ENCODE data around the gene SH2D3A.

GRCh38 chr19:6793411-6793810 lies 26.2 kb upstream of the SH2D3A start:
- TF ChIP-seq TAF1 (IDR thresholded peaks at IDR 0.05; ENCODE audit: borderline replicate concordance, insufficient read depth, low read length) = no peak
- TF ChIP-seq POLR2AphosphoS5 (IDR thresholded peaks at IDR 0.05; ENCODE audit: low read depth, low read length) = no peak

Data from PFSK-1 (cell line).